Measurements from ENCODE around the gene CHAF1B.

CHAF1B gene

DNA sequence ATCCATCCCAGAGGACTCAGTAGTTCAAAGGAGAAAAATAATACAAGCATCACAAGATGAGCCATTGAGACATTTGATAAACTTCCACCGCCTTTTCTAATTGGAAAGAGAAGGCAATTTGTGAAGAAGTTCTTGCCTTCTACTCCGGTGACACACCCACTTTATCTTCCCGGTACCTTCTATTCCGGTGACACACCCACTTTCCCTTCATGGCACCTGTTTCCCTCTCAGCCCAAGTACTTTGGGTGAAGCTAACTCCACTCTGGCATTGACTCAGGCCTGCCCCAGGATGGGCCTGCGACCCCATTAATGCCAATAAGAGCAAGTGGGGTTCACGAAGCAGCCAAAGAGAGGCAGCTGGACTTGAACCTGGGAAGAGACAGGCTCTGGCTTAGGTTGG lies 56.5 kb downstream of the CHAF1B start:
- H3K4me2 ChIP-seq (ENCODE audit: low read length): no peak overlapping the region
- no peaks in the 10 kb centered on the region for H3K4me1 ChIP-seq
- H3K9me3 ChIP-seq (ENCODE audit: control insufficient read depth, low read length): no peaks in the 10 kb centered on the region
- H3K36me3 ChIP-seq (ENCODE audit: control insufficient read depth, insufficient read depth, low read length): no peaks in the 10 kb centered on the region
- no peaks in the 10 kb centered on the region for H3K79me2 ChIP-seq
- no peaks in the 10 kb centered on the region for H3K27me3 ChIP-seq (ENCODE audit: control insufficient read depth, insufficient read depth, low read length)
- no peak overlapping the region for H3K27ac ChIP-seq
- TF ChIP-seq, protein P1, sequence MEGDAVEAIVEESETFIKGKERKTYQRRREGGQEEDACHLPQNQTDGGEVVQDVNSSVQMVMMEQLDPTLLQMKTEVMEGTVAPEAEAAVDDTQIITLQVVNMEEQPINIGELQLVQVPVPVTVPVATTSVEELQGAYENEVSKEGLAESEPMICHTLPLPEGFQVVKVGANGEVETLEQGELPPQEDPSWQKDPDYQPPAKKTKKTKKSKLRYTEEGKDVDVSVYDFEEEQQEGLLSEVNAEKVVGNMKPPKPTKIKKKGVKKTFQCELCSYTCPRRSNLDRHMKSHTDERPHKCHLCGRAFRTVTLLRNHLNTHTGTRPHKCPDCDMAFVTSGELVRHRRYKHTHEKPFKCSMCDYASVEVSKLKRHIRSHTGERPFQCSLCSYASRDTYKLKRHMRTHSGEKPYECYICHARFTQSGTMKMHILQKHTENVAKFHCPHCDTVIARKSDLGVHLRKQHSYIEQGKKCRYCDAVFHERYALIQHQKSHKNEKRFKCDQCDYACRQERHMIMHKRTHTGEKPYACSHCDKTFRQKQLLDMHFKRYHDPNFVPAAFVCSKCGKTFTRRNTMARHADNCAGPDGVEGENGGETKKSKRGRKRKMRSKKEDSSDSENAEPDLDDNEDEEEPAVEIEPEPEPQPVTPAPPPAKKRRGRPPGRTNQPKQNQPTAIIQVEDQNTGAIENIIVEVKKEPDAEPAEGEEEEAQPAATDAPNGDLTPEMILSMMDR (IDR thresholded peaks at IDR 0.05): no peak
- no peak overlapping the region for H3K4me3 ChIP-seq (ENCODE audit: low read depth, low read length)
- H2AFZ ChIP-seq: no peak overlapping the region
- no peak overlapping the region for H3K9ac ChIP-seq

DNA sequence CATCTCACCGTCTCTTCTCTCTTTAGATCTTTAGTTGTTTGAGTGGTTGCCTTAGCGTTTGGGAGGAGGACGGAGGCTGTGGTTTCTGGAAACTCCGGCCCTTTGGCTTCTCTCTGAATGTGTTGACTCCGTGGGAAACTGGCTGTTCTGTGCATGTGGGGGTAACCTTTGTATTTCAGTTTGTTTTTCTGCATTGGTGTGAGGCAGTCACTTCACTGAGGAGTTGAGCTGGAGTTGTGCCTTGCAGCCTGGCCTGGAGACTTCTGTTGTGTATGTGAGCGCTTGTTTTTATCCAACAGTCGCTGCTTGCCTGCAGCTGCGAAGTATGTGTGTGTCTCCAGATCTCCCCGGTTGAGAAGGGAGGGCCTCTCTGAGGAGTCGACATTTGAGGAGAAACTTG lies 61.1 kb downstream of the CHAF1B start:
- no peaks in the 10 kb centered on the region for H3K4me1 ChIP-seq
- H3K27ac ChIP-seq: no peak overlapping the region
- H3K79me2 ChIP-seq: no peaks in the 10 kb centered on the region
- H3K4me3 ChIP-seq (ENCODE audit: low read depth, low read length): no peak overlapping the region
- H3K9ac ChIP-seq: no peak overlapping the region
- H3K4me2 ChIP-seq (ENCODE audit: low read length): no peak overlapping the region
- no peaks in the 10 kb centered on the region for H3K27me3 ChIP-seq (ENCODE audit: control insufficient read depth, insufficient read depth, low read length)
- H3K9me3 ChIP-seq (ENCODE audit: control insufficient read depth, low read length): no peaks in the 10 kb centered on the region
- H3K36me3 ChIP-seq (ENCODE audit: control insufficient read depth, insufficient read depth, low read length): no peaks in the 10 kb centered on the region
- H2AFZ ChIP-seq: no peak overlapping the region
- TF ChIP-seq, protein P1 (IDR thresholded peaks at IDR 0.05): no peak

GRCh38 chr21:36450511-36450910 lies 65.3 kb downstream of the CHAF1B start:
- TF ChIP-seq, protein P1 (IDR thresholded peaks at IDR 0.05): no peak
- H3K4me2 ChIP-seq (ENCODE audit: low read length): no peak overlapping the region
- no peak overlapping the region for H3K9ac ChIP-seq
- no peaks in the 10 kb centered on the region for H3K79me2 ChIP-seq
- no peaks in the 10 kb centered on the region for H3K36me3 ChIP-seq (ENCODE audit: control insufficient read depth, insufficient read depth, low read length)
- no peaks in the 10 kb centered on the region for H3K4me1 ChIP-seq
- no peaks in the 10 kb centered on the region for H3K9me3 ChIP-seq (ENCODE audit: control insufficient read depth, low read length)
- H3K27ac ChIP-seq: no peak overlapping the region
- H3K4me3 ChIP-seq (ENCODE audit: low read depth, low read length): no peak overlapping the region
- H3K27me3 ChIP-seq (ENCODE audit: control insufficient read depth, insufficient read depth, low read length): no peaks in the 10 kb centered on the region
- H2AFZ ChIP-seq: no peak overlapping the region

GRCh38 chr21:36451506-36451905 lies 66.3 kb downstream of the CHAF1B start:
- TF ChIP-seq, protein P1 (IDR thresholded peaks at IDR 0.05): no peak
- H3K9ac ChIP-seq: no peak overlapping the region
- no peaks in the 10 kb centered on the region for H3K27me3 ChIP-seq (ENCODE audit: control insufficient read depth, insufficient read depth, low read length)
- no peak overlapping the region for H2AFZ ChIP-seq
- no peak overlapping the region for H3K4me2 ChIP-seq (ENCODE audit: low read length)
- H3K9me3 ChIP-seq (ENCODE audit: control insufficient read depth, low read length): no peaks in the 10 kb centered on the region
- no peaks in the 10 kb centered on the region for H3K4me1 ChIP-seq
- H3K36me3 ChIP-seq (ENCODE audit: control insufficient read depth, insufficient read depth, low read length): no peaks in the 10 kb centered on the region
- H3K4me3 ChIP-seq (ENCODE audit: low read depth, low read length): no peak overlapping the region
- H3K27ac ChIP-seq: no peak overlapping the region
- H3K79me2 ChIP-seq: no peaks in the 10 kb centered on the region

GRCh38 chr21:36452281-36452825 lies 67.2 kb downstream of the CHAF1B start:
- H3K4me1 ChIP-seq: no peaks in the 10 kb centered on the region
- no peaks in the 10 kb centered on the region for H3K36me3 ChIP-seq (ENCODE audit: control insufficient read depth, insufficient read depth, low read length)
- H3K27ac ChIP-seq: no peak overlapping the region
- H3K4me2 ChIP-seq (ENCODE audit: low read length): no peak overlapping the region
- no peaks in the 10 kb centered on the region for H3K79me2 ChIP-seq
- TF ChIP-seq, protein P1 (IDR thresholded peaks at IDR 0.05): no peak
- no peak overlapping the region for H3K4me3 ChIP-seq (ENCODE audit: low read depth, low read length)
- no peaks in the 10 kb centered on the region for H3K9me3 ChIP-seq (ENCODE audit: control insufficient read depth, low read length)
- H3K27me3 ChIP-seq (ENCODE audit: control insufficient read depth, insufficient read depth, low read length): no peaks in the 10 kb centered on the region
- no peak overlapping the region for H3K9ac ChIP-seq
- no peak overlapping the region for H2AFZ ChIP-seq
